KG1 (cell line): ENCODE data around the gene ASIP.
A peak's percentile ranks its signal among the peaks of the same experiment; 100 is the strongest.
"Not testable (repeated sequence)": the region's sequence is repeated elsewhere in the genome, so short reads cannot be mapped to it uniquely, and the experiment has no call there.

Experiments used
- DNase-seq: peaks from one replicate; lab custom pipeline; 2025; lab: John Stamatoyannopoulos, UW

ASIP gene

GRCh38 chr20:34240693-34241615 is at the start of gene ASIP:
TSS of gene ASIP (plus strand) at chr20:34241423. CDS start at chr20:34260375, 18,952 bp downstream.
- DNase-seq, result no peak

- DNase-seq, result no peak
Observed at GRCh38 chr20:34193051-34193450, 48.2 kb upstream of the ASIP start.

GRCh38 chr20:34199183-34199582 is 42.0 kb upstream of the ASIP start:
- no peak for DNase-seq

GRCh38 chr20:34200023-34200422 is 41.2 kb upstream of the ASIP start:
- DNase-seq, result no peak

GRCh38 chr20:34201531-34201930 is 39.7 kb upstream of the ASIP start:
- DNase-seq, result no peak

- DNase-seq, result not testable (repeated sequence)
Observed at GRCh38 chr20:34205172-34205880, 35.9 kb upstream of the ASIP start.

GRCh38 chr20:34209111-34209510 is 32.1 kb upstream of the ASIP start:
- no peak for DNase-seq

GRCh38 chr20:34210271-34210670 is 31.0 kb upstream of the ASIP start:
- DNase-seq, result no peak

GRCh38 chr20:34211591-34211990 is 29.6 kb upstream of the ASIP start:
- DNase-seq, result no peak

- DNase-seq, result no peak
Observed at GRCh38 chr20:34213213-34213612, 28.0 kb upstream of the ASIP start.

- DNase-seq, result peak; percentile 3
Observed at GRCh38 chr20:34215711-34216381, 25.4 kb upstream of the ASIP start.

GRCh38 chr20:34216382-34216742 is 24.9 kb upstream of the ASIP start:
- DNase-seq, result no peak

GRCh38 chr20:34220561-34220960 is 20.7 kb upstream of the ASIP start:
- DNase-seq, result no peak

- no peak for DNase-seq
Observed at GRCh38 chr20:34222208-34222607, 19.0 kb upstream of the ASIP start.

GRCh38 chr20:34224251-34224650 is 17.0 kb upstream of the ASIP start:
- not testable (repeated sequence) for DNase-seq

GRCh38 chr20:34231634-34232033 is 9.6 kb upstream of the ASIP start:
- DNase-seq, result no peak

- no peak for DNase-seq
Observed at GRCh38 chr20:34232494-34233087, 8.6 kb upstream of the ASIP start.

GRCh38 chr20:34233687-34234086 is 7.5 kb upstream of the ASIP start:
- DNase-seq, result no peak

- no peak for DNase-seq
Observed at GRCh38 chr20:34235875-34236274, 5.3 kb upstream of the ASIP start.

- DNase-seq, result no peak
Observed at GRCh38 chr20:34237942-34238341, 3.3 kb upstream of the ASIP start.

GRCh38 chr20:34240121-34240520 is 1.1 kb upstream of the ASIP start:
- no peak for DNase-seq

GRCh38 chr20:34242015-34242414 is 792 bp downstream of the ASIP start:
- not testable (repeated sequence) for DNase-seq
